HFFc6 (cell line): ENCODE results near the gene RAB11A. TPM values are rescaled to one million over a fixed set of nuclear protein-coding genes. Genes with fewer than 3 reads are reported as not detected.

Experiments used
- DNase-seq: peaks from one replicate; pipeline ENCODE4 v3.0.0-alpha.2; 2018
- H3K27ac Mint-ChIP-seq: 2 replicates; pipeline ENCODE4 v1.8.0; 2020; ENCODE audit warnings: mild to moderate bottlenecking, mixed read lengths
- H3K27me3 Mint-ChIP-seq: 2 replicates; pipeline ENCODE4 v1.8.0; 2021; ENCODE audit warnings: mild to moderate bottlenecking, moderate library complexity, mixed read lengths; ENCODE audit not compliant: insufficient read depth
- H3K36me3 Mint-ChIP-seq: 2 replicates; pipeline ENCODE4 v1.8.0; 2021; ENCODE audit warnings: low read depth, mixed read lengths
- H3K4me1 Mint-ChIP-seq: 2 replicates; pipeline ENCODE4 v1.8.0; 2020; ENCODE audit warnings: low read depth, mixed read lengths
- H3K4me3 Mint-ChIP-seq: 2 replicates; pipeline ENCODE4 v1.8.0; 2020; ENCODE audit warnings: mild to moderate bottlenecking, moderate library complexity, mixed read lengths
- H3K9me3 Mint-ChIP-seq: 2 replicates; pipeline ENCODE4 v1.8.0; 2020; ENCODE audit warnings: mild to moderate bottlenecking, mixed read lengths
- total RNA-seq, 6 experiments: library from RNA; stranded (reverse); fragmentation: NEBNext Ultra II Directional; extraction: Animal tissue kit (Norgen Biotek cat#: 25700); gene quantifications; 2 replicates in 1 of 6; 3 replicates in 5 of 6; pipeline ENCODE4 v1.2.3, GENCODE V29; 2021
- TF ChIP-seq, protein P1 (sequence below): fragments of 200-600 bp; sonication (generic); IDR thresholded peaks from 2 replicates; pipeline ENCODE4 v1.5.0; 2021; ENCODE audit warnings: antibody characterized with exemption, mild to moderate bottlenecking

The RAB11A gene
- total RNA-seq, 6 experiments from 2014 or later = 193 to 236 (median 223) TPM

DNA sequence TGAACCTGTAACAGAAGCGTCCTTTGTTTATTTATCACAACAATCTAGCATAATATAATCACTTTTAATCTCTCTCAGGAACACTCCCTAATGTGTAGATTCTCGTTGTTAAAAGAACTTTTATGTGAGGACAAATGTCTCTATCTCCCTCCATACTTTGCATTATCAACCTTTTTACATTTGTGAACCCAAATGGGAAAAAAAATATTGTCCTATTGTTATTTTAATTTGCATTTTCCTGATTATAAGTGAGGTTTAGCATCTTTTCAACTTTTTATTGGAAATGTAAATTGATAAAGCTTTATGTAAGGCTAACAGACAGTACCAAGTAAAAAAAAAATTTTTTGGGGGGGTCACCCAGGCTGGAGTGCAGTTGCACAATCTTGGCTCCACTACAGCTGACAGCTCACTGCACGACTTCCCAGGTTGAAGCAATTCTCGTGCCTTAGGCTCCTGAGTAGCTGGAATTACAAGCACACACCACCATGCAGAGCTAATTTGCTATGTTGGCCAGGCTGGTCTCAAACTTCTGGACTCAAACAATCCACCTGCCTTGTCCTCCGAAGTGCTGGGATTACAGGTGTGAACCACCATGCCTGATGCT lies 44.2 kb upstream of the RAB11A start:
- TF ChIP-seq, protein P1, sequence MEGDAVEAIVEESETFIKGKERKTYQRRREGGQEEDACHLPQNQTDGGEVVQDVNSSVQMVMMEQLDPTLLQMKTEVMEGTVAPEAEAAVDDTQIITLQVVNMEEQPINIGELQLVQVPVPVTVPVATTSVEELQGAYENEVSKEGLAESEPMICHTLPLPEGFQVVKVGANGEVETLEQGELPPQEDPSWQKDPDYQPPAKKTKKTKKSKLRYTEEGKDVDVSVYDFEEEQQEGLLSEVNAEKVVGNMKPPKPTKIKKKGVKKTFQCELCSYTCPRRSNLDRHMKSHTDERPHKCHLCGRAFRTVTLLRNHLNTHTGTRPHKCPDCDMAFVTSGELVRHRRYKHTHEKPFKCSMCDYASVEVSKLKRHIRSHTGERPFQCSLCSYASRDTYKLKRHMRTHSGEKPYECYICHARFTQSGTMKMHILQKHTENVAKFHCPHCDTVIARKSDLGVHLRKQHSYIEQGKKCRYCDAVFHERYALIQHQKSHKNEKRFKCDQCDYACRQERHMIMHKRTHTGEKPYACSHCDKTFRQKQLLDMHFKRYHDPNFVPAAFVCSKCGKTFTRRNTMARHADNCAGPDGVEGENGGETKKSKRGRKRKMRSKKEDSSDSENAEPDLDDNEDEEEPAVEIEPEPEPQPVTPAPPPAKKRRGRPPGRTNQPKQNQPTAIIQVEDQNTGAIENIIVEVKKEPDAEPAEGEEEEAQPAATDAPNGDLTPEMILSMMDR = no peak
- Mint-ChIP-seq H3K4me3 (no peak overlapping the region), H3K27me3 (no peaks in the 10 kb centered on the region; the same call in 1 of the 2 replicates), H3K9me3 (no peaks in the 10 kb centered on the region), H3K36me3 (no peaks in the 10 kb centered on the region), H3K27ac (no peak overlapping the region), H3K4me1 (peaks cover 16% of the 10 kb centered on the region)
- peak; percentile 23 for DNase-seq

DNA sequence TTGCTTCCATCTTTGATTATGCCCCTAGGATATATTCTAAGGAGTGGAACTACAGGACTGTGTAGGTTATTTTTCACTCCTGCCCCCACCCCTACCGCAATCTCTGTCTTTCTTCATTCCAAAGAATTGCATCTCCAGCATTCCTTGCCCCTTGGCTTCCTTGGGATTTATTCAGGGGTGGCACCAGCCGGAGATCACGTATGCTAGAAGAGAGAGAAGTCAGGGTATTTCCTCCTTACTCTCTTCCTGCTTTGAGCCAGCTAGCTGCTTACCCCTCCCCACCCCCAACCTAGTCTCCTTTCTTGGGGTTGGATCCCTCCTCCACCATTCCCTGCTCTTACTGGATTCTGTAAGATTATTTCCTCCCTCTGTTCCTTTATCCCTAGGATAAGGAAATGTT lies 42.2 kb upstream of the RAB11A start:
- DNase-seq = no peak
- Mint-ChIP-seq H3K36me3 (no peaks in the 10 kb centered on the region), H3K4me3 (no peak overlapping the region), H3K4me1 (peaks cover 16% of the 10 kb centered on the region), H3K9me3 (no peaks in the 10 kb centered on the region), H3K27ac (no peak overlapping the region), H3K27me3 (no peaks in the 10 kb centered on the region; the same call in 1 of the 2 replicates)
- TF ChIP-seq, protein P1 = no peak

DNA sequence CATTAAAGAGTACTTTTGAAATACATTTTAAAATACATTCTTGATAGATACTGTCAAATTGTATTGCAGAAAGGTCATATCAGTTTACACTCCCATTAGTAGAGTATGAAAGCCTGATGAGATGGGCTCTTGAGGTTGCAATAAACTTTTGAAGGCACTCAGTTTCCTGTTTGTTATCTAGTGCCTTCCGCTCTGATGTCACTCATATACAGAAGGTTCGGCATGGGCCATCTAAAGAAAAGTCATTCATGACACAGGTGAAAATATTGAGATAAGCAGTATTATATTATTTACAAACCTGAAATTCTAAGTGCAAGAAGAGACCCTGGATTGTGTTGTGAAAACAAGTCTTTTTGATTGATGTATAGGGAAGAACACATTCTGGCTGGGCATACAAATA lies 40.7 kb upstream of the RAB11A start:
- no peak for DNase-seq
- H3K27ac Mint-ChIP-seq = no peak overlapping the region
- H3K27me3 Mint-ChIP-seq = no peaks in the 10 kb centered on the region; the same call in 1 of the 2 replicates
- TF ChIP-seq, protein P1 = no peak
- no peaks in the 10 kb centered on the region for H3K9me3 Mint-ChIP-seq
- peaks cover 31% of the 10 kb centered on the region for H3K4me1 Mint-ChIP-seq
- no peaks in the 10 kb centered on the region for H3K36me3 Mint-ChIP-seq
- H3K4me3 Mint-ChIP-seq = no peak overlapping the region

DNA sequence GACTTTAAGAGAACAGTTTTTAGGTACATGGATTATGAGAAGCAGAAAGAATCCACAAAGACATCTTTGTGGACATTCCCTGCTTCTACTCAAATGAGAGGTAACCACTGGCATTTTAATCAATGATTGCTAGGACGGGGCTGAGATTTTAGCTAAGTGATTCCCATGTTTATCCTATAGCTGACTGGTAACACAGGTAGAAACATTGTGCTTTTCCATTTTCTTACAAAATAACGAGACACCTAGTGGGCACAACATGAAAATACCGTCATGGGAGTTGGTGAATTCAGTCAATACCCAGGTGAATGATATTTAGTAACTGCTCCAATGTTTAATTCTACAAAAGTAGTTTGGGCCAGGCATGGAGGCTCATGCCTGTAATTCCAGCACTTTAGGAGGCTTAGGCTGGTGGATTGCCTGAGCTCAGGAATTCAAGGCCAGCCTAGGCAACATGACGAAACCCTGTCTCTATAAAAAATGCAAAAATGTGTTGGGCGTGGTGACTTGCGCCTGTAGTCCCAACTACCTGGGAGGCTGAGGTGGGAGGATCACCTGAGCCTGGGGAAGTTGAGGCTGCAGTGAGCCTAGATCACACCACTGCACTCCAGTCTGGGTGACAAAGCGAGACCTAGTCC lies 40.0 kb upstream of the RAB11A start:
- Mint-ChIP-seq H3K9me3 (no peaks in the 10 kb centered on the region), H3K27ac (no peak overlapping the region), H3K36me3 (no peaks in the 10 kb centered on the region), H3K4me1 (peaks cover 33% of the 10 kb centered on the region), H3K27me3 (no peaks in the 10 kb centered on the region; the same call in 1 of the 2 replicates), H3K4me3 (no peak overlapping the region)
- TF ChIP-seq, protein P1 = peak; percentile 77
- no peak for DNase-seq

DNA sequence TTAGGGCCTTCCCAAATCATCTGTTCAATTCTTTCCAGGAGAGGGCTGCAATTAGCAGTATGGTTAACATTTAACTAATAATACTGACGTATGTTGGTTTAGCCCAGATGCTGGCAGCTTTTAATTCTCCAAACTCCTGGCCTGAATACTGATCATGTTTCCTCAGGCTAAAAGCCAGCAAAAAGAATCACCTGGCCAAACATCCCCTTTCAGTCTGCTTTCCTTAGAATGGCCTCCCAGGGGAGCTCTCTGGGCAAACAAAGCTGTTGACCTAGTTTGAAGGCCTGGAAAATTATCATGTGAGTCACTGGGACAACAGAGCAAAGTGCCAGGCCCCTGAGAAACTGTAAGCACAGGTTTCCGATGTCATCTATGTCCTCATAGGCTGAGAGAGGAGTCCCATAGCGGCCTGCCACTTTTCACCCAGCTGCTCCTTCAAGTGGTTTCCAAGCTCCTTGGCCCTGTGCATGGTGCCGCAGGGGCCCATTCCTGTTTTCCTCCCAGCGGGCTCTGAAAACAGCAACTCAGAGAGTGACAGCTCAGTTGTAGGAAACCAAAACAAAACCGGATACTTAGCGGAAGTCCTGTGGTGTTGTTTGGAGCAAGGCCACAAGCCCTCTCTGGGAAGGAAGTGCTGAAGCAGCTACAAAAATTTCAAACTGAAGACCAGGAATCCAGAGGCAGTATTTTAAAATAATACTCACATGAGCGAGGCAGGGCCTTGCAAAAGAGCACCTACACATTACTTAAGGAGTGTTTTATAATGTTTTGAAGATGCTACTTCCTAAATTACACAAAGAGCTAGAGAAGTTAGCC lies 36.5 kb upstream of the RAB11A start:
- no peaks in the 10 kb centered on the region for H3K36me3 Mint-ChIP-seq
- peak overlapping the region; percentile 86 for H3K4me3 Mint-ChIP-seq
- H3K4me1 Mint-ChIP-seq = peaks cover 38% of the 10 kb centered on the region
- H3K27ac Mint-ChIP-seq = peak overlapping the region; percentile 94
- TF ChIP-seq, protein P1 = peak; percentile 50
- peak; percentile 91 for DNase-seq
- no peaks in the 10 kb centered on the region; the same call in 1 of the 2 replicates for H3K27me3 Mint-ChIP-seq
- H3K9me3 Mint-ChIP-seq = no peaks in the 10 kb centered on the region
